HEK293 (cell line): ENCODE data around the gene TPM2.

Experiments
- CTCF ChIA-PET: fragments of 350-600 bp; formaldehyde crosslinking; extraction: SDS; loops from one replicate; lab custom pipeline; 2021; ENCODE audit warnings: antibody characterized with exemption; lab: Yijun Ruan, JAX
- POLR2A ChIA-PET: fragments of 300-600 bp; formaldehyde crosslinking; extraction: SDS; loops from one replicate; lab custom pipeline; 2020; ENCODE audit warnings: antibody characterized with exemption, inconsistent platforms; lab: Yijun Ruan, JAX
- H3K27ac ChIP-seq: fragments of 200-500 bp; sonication (Bioruptor generic); 2 replicates; pipeline ENCODE4 v1.5.1; 2014; ENCODE audit warnings: low read depth, low read length, control low read depth, inconsistent platforms; ENCODE audit errors: extremely low read depth
- H3K36me3 ChIP-seq, 2 experiments: fragments of 200-500 bp in 1 of 2; sonication (Bioruptor generic) in 1 of 2; 1 replicate in 1 of 2; 2 replicates in 1 of 2; pipeline ENCODE4 v1.5.1; 2014 to 2017; ENCODE audit warnings: inconsistent platforms in 2 of 2, low read length in 2 of 2; ENCODE audit not compliant: control insufficient read depth in 2 of 2, insufficient read depth in 1 of 2
- H3K4me1 ChIP-seq: fragments of 200-500 bp; sonication (Bioruptor generic); 2 replicates; pipeline ENCODE4 v1.5.1; 2014; ENCODE audit warnings: mild to moderate bottlenecking, low read length, inconsistent platforms; ENCODE audit not compliant: control insufficient read depth, insufficient read depth
- H3K4me3 ChIP-seq: 2 replicates; pipeline ENCODE4 v1.5.1; 2011; ENCODE audit warnings: low read depth, mild to moderate bottlenecking, control low read depth, low read length, moderate library complexity
- H3K9me3 ChIP-seq: fragments of 200-500 bp; sonication (Bioruptor generic); 2 replicates; pipeline ENCODE4 v1.5.1; 2014; ENCODE audit warnings: low read depth, low read length, inconsistent platforms; ENCODE audit not compliant: control insufficient read depth, insufficient read depth
- BCL11B ChIP-seq: fragments of 450-650 bp; formaldehyde crosslinking; IDR thresholded peaks from 2 replicates; pipeline ENCODE4 v1.5.1; 2016; ENCODE audit warnings: low read depth, missing biosample characterization, missing genetic modification characterization
- EGR2 ChIP-seq: fragments of 450-650 bp; formaldehyde crosslinking; IDR thresholded peaks from 2 replicates; pipeline ENCODE4 v1.5.1; 2016; ENCODE audit warnings: low read depth, missing biosample characterization, missing genetic modification characterization
- GFI1B ChIP-seq: fragments of 450-650 bp; formaldehyde crosslinking; IDR thresholded peaks from 2 replicates; pipeline ENCODE4 v1.5.1; 2016; ENCODE audit warnings: missing biosample characterization, missing genetic modification characterization
- GLIS2 ChIP-seq: fragments of 450-650 bp; formaldehyde crosslinking; IDR thresholded peaks from 2 replicates; pipeline ENCODE4 v1.5.1; 2016; ENCODE audit warnings: missing biosample characterization, missing genetic modification characterization
- MZF1 ChIP-seq: fragments of 450-650 bp; formaldehyde crosslinking; IDR thresholded peaks from 2 replicates; pipeline ENCODE4 v1.5.1; 2017; ENCODE audit warnings: missing biosample characterization, missing genetic modification characterization, borderline replicate concordance
- PRDM1 ChIP-seq: fragments of 450-650 bp; formaldehyde crosslinking; IDR thresholded peaks from 2 replicates; pipeline ENCODE4; 2016; ENCODE audit warnings: missing biosample characterization, missing genetic modification characterization
- PRDM10 ChIP-seq: fragments of 450-650 bp; formaldehyde crosslinking; IDR thresholded peaks from 2 replicates; pipeline ENCODE4 v1.5.1; 2016; ENCODE audit warnings: missing biosample characterization, missing genetic modification characterization
- SP7 ChIP-seq: fragments of 450-650 bp; formaldehyde crosslinking; IDR thresholded peaks from 2 replicates; pipeline ENCODE4 v1.5.1; 2016; ENCODE audit warnings: missing biosample characterization, missing genetic modification characterization
- ZIC2 ChIP-seq: fragments of 450-650 bp; formaldehyde crosslinking; IDR thresholded peaks from 2 replicates; pipeline ENCODE4 v1.5.1; 2016; ENCODE audit warnings: missing biosample characterization, missing genetic modification characterization
- ZNF132 ChIP-seq: fragments of 450-650 bp; formaldehyde crosslinking; IDR thresholded peaks from 2 replicates; pipeline ENCODE4 v1.5.1; 2017; ENCODE audit warnings: missing biosample characterization, missing genetic modification characterization, borderline replicate concordance
- ZNF157 ChIP-seq: fragments of 450-650 bp; formaldehyde crosslinking; IDR thresholded peaks from 2 replicates; pipeline ENCODE4 v1.5.1; 2016; ENCODE audit warnings: missing biosample characterization, missing genetic modification characterization
- ZNF350 ChIP-seq: fragments of 450-650 bp; formaldehyde crosslinking; IDR thresholded peaks from 2 replicates; pipeline ENCODE4 v1.5.0; 2017; ENCODE audit warnings: missing biosample characterization, mild to moderate bottlenecking, missing genetic modification characterization
- ZNF426 ChIP-seq: fragments of 450-650 bp; formaldehyde crosslinking; IDR thresholded peaks from 2 replicates; pipeline ENCODE4 v1.5.1; 2017; ENCODE audit warnings: missing biosample characterization, missing genetic modification characterization, mild to moderate bottlenecking, inconsistent platforms, moderate library complexity
- ZNF48 ChIP-seq: fragments of 450-650 bp; formaldehyde crosslinking; IDR thresholded peaks from 2 replicates; pipeline ENCODE4 v1.5.1; 2016; ENCODE audit warnings: missing biosample characterization, missing genetic modification characterization
- ZNF514 ChIP-seq: fragments of 450-650 bp; formaldehyde crosslinking; IDR thresholded peaks from 2 replicates; pipeline ENCODE4 v1.5.1; 2016; ENCODE audit warnings: missing biosample characterization, missing genetic modification characterization
- ZNF621 ChIP-seq: fragments of 450-650 bp; formaldehyde crosslinking; IDR thresholded peaks from 2 replicates; pipeline ENCODE4 v1.5.1; 2017; ENCODE audit warnings: missing biosample characterization, missing genetic modification characterization
- ZNF658 ChIP-seq: fragments of 450-650 bp; formaldehyde crosslinking; IDR thresholded peaks from 2 replicates; pipeline ENCODE4; 2016; ENCODE audit warnings: missing biosample characterization, missing genetic modification characterization
- ZNF704 ChIP-seq: fragments of 450-650 bp; formaldehyde crosslinking; IDR thresholded peaks from 2 replicates; pipeline ENCODE4 v1.5.1; 2016; ENCODE audit warnings: missing biosample characterization, missing genetic modification characterization
- ZNF837 ChIP-seq: fragments of 450-650 bp; formaldehyde crosslinking; IDR thresholded peaks from 2 replicates; pipeline ENCODE4 v1.5.1; 2016; ENCODE audit warnings: missing biosample characterization, missing genetic modification characterization
- TF ChIP-seq, protein P1 (sequence below): fragments of 450-650 bp; formaldehyde crosslinking; IDR thresholded peaks from 2 replicates; pipeline ENCODE4 v1.5.1; 2016; ENCODE audit warnings: missing biosample characterization, missing genetic modification characterization

Gene TPM2

GRCh38 chr9:35651956-35652828, 37.5 kb downstream of the TPM2 start (continued):
- TF ChIP-seq PRDM10, result peak; percentile 94
- TF ChIP-seq BCL11B (tag by site-specific recombination), result no peak
- no peak for TF ChIP-seq ZNF157

- Histone ChIP-seq H3K36me3 (no peaks in the 10 kb centered on the region), H3K9me3 (no peaks in the 10 kb centered on the region), H3K27ac (no peak within 1 kb of the TSS), H3K4me3 (no peak within 1 kb of the TSS)
- CTCF ChIA-PET, result no interaction called here
- no peak for TF ChIP-seq SP7 (tag by site-specific recombination)
- TF ChIP-seq, all 188 proteins: peak for 0
- POLR2A ChIA-PET, result no interaction called here
- no peaks in the 10 kb centered on the region for H3K4me1 ChIP-seq
Measured at GRCh38 chr9:35650341-35651158, 39.2 kb downstream of the TPM2 start, which contains the start of gene SIT1. SIT1 (minus strand) TSS chr9:35650931; CDS start chr9:35650853, 78 bp downstream.

GRCh38 chr9:35649431-35650340, 40.0 kb downstream of the TPM2 start:
- POLR2A ChIA-PET, result interaction anchor here (1.2 to 4.5 kb wide), 2 partner anchors 8 to 9 kb away, joined by 3 to 41 read pairs; partner anchors contain the start of genes CCDC107 and RMRP
- H3K27ac ChIP-seq, result no peak overlapping the region

DNA sequence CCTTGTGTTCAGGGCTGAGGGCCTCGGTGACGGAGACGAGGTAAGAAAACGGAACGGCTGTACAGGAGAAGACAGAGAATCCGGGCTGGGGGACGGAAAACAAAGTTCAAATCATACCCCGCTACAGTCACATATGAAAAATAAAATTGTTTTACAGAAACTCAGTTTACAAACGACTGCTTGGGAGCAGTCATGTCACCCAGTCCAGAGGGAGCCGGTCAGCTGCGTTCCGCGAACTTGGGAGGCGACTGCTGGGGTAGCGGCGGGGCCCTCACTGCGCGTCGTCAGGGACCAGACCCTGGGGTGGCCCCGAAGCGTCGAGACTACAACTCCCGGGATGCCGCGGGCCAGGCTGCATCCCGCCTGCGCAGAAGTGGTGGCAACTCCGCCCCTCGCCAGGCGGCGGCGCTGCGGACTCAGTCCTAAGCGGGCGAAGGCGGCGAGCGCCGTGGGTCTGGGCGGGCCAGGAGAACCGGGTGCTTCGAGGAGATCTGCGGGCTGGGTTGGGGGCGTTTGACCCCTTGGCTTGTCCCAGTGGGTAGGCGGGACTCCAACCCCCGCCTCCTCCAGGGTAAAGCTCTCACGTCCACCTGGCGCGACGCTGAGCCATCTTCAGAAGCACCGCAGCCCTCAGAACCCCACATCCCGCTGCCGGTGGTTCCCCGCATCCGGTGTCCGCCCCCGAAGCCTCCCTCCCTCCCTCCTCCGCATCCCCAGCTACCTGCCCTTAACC, 43.0 kb downstream of the TPM2 start:
- H3K4me1 ChIP-seq, result no peaks in the 10 kb centered on the region
- H3K9me3 ChIP-seq, result no peaks in the 10 kb centered on the region
- H3K36me3 ChIP-seq, result no peaks in the 10 kb centered on the region
- peak overlapping the region; percentile 62 for H3K4me3 ChIP-seq
- peak overlapping the region; percentile 51 for H3K27ac ChIP-seq
- ChIA-PET POLR2A (interaction anchor here (1.1 to 4.5 kb wide), 6 partner anchors 11 to 85 kb away, joined by 3 to 41 read pairs (median 4); partner anchors contain the start of genes ARHGEF39, CCDC107, CREB3 and RMRP), CTCF (interaction anchor here (0.6 to 4.8 kb wide), 40 partner anchors 11 to 747 kb away, joined by 3 to 74 read pairs (median 4); partner anchors contain the start of genes ARHGEF39, CCDC107 and RMRP)
- TF ChIP-seq ZIC2, result no peak
- TF ChIP-seq ZNF621 (tag by site-specific recombination), result no peak
- peak; percentile 83 for TF ChIP-seq EGR2
- TF ChIP-seq ZNF704 (tag by site-specific recombination), result no peak
- TF ChIP-seq ZNF132 (tag by site-specific recombination), result no peak
- no peak for TF ChIP-seq PRDM1 (tag by site-specific recombination)
- TF ChIP-seq, protein P1, sequence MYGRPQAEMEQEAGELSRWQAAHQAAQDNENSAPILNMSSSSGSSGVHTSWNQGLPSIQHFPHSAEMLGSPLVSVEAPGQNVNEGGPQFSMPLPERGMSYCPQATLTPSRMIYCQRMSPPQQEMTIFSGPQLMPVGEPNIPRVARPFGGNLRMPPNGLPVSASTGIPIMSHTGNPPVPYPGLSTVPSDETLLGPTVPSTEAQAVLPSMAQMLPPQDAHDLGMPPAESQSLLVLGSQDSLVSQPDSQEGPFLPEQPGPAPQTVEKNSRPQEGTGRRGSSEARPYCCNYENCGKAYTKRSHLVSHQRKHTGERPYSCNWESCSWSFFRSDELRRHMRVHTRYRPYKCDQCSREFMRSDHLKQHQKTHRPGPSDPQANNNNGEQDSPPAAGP (tag by site-specific recombination), result no peak; the same call in none of the 2 replicates
- no peak for TF ChIP-seq ZNF350
- TF ChIP-seq MZF1 (tag by site-specific recombination), result no peak
- TF ChIP-seq ZNF48 (tag by site-specific recombination), result no peak
- TF ChIP-seq ZNF514 (tag by site-specific recombination), result no peak
- no peak for TF ChIP-seq ZNF426

More at GRCh38 chr9:35649431-35650340, 40.0 kb downstream of the TPM2 start:
- Histone ChIP-seq H3K9me3 (no peaks in the 10 kb centered on the region), H3K4me3 (no peak overlapping the region), H3K36me3 (no peaks in the 10 kb centered on the region), H3K4me1 (no peaks in the 10 kb centered on the region)
- TF ChIP-seq ZNF658 (tag by site-specific recombination) (no peak), ZNF837 (tag by site-specific recombination) (no peak), GFI1B (no peak), GLIS2 (tag by site-specific recombination) (no peak)
- CTCF ChIA-PET, result interaction anchor here (2.2 kb wide), 1 partner anchor 83 kb away, joined by 11 read pairs; the partner anchor contains the start of genes CREB3 and TLN1
